HPDE6-E6E7 (cell line): ENCODE data around the gene OLFM1.

Experiments
- DNase-seq: peaks from one replicate; pipeline ENCODE4 v3.0.0; 2011; ENCODE audit warnings: missing footprints; ENCODE audit errors: extremely low spot score

The OLFM1 gene

DNA sequence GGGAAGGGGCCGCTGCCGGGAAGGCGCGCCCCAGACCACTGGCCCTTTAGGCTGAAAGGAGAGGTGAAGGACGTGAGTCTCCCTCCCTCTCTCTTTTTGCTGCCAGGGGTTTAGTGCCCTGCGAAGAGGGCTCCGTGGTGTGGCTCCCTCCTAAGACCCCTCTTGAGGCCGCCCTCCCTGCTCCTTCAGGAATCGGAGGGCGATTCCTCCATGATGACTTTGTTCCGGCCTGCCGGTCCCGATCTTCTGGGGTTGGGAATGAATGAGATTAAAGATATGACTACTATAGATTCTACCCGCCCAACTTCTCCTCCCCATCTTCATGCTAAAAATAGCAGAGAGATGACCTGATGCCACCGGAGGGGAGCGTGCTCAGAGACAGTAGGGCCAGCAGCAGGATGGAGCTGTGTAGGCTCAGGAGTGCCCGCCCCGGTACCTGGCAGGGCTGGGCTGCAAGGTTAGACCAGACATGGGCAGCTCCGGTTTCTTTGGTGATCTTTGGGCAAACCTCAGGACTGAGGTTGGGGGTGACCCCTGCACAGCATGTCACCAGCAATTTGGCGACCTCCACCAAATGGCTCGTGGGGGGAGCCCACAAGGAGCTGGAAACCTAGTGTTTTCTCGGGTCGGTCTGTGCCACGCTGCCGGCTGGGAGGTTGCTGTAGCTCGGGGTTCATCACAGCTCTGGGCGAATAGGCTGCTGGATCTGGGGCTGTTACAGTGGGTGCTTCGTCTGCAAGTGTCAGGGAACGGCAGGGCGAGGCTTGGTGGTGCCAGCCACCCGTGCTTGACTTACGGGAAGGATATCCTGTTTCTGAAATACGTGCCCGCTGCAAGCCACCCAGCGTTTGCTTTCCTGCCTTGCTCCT, 1.7 kb downstream of the OLFM1 start:
- no peak for DNase-seq

GRCh38 chr9:135090081-135090480, 2.6 kb downstream of the OLFM1 start:
- no peak for DNase-seq

DNA sequence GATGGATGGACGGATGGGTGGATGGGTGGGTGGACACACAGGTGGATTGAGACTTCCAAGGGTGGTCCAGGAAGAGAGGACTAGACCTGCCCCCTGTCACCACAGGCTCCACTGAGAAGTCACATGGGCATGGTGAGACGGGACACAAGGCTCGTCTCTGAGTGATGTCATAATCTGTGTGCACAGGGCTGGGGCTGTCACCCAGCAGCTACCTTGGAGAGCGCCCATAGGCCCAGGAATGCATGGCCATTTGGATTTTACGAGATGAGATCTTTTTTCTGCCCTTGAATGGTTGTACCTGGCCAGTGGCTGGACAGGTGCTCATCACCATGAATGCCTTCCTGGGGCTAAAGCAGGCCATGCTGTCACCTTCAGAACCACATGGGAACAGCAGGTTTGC, 3.1 kb downstream of the OLFM1 start:
- no peak for DNase-seq

GRCh38 chr9:135091545-135091944, 4.1 kb downstream of the OLFM1 start:
- DNase-seq: no peak

DNA sequence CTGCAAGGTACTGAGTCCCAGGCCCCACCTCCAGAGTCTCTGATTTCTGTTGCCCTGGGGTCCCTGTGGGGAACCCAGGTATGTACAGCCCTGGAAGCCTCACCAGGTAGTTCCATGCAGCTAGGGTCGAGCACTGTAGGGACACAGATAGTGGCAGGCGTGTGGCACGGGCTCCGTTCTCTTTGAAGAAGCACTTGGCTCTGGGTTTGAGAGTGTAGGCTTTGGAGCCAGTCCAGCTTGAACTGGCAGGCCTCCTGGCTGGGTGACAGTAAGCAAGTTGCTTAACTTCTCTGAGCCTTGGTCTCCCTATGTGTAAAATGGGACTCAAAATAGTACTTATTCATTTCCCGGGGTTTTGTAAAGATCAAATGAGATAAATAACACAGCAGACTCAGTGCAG, 5.6 kb downstream of the OLFM1 start:
- no peak for DNase-seq

DNA sequence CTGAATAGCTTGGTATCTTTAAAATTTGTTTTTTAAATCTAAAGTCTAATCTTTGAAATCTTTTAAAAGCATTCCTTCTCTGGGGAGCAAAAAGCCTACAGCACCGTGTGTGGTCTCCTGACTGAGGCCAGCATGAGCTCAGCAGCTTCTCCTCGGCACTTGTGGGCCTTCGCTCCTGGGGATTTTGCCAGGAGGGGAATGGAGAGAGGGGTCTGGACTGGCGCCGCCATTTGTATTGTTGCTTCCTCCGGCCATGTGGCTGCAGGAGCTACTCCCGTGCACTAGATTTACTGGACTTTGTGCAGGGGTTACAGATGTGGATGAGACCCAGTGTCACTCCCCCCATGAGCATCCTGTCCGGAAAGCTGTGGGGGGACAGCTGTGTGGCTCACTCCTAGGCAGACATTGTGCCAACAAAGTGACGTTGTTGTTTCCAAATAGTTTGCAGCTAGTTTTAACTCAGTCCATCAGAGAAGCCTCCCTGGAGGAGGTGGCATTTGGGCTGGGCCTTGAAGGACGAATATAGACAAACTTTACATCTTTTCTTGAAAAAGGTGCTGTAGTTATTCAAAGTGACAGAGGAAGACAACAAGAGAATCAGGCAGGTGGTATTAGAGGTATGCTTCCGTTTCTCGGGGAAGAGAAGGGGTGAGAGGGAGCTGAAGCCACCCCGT, 6.6 kb downstream of the OLFM1 start:
- DNase-seq: no peak

GRCh38 chr9:135095470-135096407, 8.3 kb downstream of the OLFM1 start:
- DNase-seq: no peak

DNA sequence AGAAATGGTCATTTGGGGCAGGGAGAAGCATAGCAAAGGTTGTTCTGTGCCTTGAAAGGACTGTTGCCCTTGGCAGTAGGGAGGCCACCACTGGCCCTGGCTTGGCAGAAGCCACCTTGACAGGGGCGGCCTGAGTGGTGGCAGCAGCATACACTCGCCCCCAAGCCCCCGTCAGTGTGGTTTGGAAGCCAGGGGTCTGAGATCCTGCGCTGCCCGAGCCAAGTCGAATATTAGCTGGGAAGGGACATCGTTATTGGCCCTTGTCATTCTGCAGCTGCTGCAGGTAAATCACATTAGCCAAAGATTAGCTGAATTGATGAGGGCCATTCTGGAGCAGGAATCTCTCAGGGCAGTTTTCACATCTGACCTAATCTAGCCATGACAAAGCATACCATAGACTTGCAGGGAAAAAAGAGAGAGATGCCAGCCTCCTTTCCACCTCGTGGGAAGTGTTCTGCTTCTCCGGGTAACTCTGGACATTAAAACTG, 9.0 kb downstream of the OLFM1 start:
- no peak for DNase-seq

DNA sequence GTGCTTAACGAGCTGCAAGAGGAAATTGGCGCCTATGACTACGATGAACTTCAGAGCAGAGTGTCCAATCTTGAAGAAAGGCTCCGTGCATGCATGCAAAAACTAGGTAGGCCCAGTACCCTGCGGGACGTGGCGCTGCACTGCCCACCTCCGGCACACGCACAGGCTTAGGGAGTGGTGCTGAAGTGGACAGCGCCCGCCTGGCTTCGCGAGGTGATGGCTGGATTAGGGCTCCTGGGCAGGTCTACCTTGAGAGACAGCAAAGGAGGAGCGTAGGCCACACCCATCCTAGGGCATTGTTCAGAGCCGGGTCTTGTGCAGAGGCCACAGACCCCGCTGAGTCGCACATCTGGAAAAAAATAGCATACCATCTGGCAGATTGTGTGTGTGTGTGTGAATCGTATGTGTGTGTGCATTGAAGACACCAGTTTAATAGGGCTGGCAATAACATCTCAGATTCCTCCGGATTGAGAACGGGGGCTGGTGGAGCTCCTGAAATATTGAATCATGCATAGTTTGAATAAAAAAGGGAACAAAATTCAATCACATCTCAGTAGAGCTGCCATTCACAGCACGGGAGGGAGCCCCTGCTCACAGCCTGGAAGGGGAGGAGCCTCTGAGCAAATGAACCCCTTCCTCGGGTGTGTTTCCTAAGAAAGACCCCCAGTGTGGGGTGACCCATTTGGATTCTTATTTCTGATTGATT, 11.1 kb downstream of the OLFM1 start:
- no peak for DNase-seq

GRCh38 chr9:135099574-135099973, 12.1 kb downstream of the OLFM1 start:
- DNase-seq: no peak

DNA sequence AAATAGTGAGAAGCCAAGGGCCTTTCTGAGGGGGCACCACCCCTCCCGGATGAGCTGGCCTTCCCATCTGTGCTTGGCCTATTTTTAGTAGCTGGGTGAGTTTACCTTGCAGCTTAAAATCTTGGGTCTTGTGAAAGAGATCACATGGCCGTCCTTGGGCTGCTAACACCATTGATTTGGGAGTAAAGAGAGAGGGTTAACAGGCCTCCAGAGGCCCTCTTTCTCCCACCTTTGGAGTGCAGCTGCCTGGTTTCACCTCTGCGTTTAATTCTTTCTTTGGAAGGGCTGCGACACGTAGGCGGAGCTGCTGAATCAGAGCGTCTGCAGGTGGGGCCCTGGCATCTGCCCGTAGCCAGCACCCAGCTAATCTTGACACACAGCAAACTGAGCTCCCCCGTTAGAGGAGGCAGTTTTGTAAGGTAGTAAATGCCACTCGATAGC, 12.8 kb downstream of the OLFM1 start:
- DNase-seq: no peak

- DNase-seq: no peak
These were observed 13.4 kb downstream of the OLFM1 start for GRCh38 chr9:135100725-135101410.

GRCh38 chr9:135101486-135101885, 14.0 kb downstream of the OLFM1 start:
- DNase-seq: no peak

DNA sequence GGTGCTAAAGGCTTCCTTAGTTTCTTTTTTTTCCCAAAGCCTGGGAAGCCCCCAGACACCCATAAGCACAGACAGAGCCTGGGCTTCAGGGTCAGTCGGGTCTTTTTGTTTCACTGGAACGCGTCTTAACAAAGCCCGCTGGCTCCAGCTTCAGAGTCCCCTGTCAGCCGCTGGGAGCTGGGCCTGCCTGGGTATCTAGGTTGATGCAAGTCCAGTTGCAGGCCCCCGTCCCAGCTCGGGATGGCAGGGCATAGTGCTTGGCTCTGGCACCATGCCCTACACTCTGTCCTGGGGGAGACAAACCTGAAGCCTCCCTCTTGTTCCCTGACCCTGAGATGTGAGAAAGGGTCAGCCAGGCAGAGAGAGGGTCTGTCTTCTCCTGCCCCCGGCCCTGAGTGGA, 14.5 kb downstream of the OLFM1 start:
- no peak for DNase-seq

DNA sequence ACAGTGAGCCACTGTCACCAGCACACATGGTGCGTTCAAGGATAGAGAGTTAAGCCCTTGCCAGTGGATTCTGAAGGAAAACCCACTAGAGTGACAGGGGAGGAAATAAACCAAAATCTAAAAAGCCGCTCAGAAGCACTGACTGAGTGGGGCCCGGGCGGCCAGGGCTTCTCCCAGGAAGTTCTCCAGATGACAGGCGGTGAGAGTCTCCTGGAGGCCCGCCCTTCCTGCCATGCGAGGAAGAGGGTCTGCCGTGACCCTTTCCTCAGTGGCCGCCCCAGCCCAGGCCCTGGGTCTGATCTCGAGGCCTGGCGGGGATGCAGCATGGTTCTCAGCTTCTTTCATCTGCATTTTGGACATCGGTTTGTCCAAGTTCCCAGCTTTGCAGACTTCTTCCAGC, 14.9 kb downstream of the OLFM1 start:
- DNase-seq: no peak

- DNase-seq: no peak
These were observed 15.6 kb downstream of the OLFM1 start for GRCh38 chr9:135103001-135103446.

DNA sequence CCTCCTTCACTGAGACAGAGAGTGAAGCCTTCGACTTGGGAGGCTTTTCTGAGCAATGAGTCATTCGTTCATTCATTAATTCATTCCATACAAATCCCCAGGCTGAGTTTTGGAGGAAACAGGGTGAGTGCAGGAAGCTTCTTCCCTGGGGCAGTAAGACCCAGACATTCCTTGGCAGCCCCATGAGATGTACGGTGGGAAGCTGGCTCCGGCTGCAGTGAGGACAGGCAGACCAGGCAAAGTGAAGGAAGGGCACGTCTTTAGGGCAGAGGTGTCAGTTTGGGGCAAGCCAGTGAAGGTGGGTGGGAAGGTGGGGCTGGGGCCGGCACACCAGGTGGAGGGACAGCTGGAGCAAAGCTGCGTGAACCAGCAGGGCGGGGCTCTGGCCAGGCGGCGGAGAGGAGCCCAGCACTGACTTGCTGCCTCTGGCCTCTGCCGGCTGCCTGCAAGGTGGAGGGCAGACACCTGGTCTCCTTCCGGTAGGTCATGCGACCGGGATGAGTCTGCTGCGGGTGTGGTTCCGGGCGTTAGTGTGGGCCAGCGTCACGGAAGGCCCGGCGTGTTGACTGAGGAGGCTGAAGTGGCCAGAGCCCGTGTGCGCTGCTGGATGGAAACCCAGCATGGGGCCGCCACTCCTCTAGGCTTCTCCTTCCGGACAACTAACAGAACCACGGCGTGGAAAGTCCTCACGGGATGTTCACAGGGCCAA, 16.6 kb downstream of the OLFM1 start:
- DNase-seq: no peak

DNA sequence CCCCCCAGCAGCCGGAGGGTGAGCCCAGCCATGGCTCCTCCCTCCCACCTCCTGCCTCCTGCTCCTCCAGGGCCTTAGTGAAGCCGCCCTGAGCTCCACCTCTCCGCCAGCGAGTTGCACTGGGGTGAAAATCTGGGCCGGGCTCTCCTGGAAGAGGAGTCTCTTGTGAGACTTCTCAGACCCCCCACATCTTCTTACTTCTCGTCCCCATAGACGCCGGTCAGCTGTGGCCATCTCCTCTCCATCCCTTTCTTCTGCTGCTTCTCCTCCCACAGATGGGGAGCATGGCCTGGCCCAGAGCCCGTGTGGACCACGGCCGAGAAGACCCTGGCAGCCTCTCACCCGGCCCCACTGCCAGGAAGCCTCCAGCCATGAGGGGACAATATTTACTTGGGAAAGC, 17.3 kb downstream of the OLFM1 start:
- DNase-seq: no peak

- DNase-seq: no peak
These were observed 17.8 kb downstream of the OLFM1 start for GRCh38 chr9:135105211-135105745.
